ENCODE data around the gene JOSD1. TPM values are rescaled to one million over a fixed set of nuclear protein-coding genes. Genes with fewer than 3 reads are reported as not detected.

The JOSD1 gene
- total and polyA plus RNA-seq, 9 of the 15 experiments (the other 6 are each of a cell fraction or from before 2014, with no cell fraction given), result 8.9 to 39.1 (median 30.4) TPM

DNA sequence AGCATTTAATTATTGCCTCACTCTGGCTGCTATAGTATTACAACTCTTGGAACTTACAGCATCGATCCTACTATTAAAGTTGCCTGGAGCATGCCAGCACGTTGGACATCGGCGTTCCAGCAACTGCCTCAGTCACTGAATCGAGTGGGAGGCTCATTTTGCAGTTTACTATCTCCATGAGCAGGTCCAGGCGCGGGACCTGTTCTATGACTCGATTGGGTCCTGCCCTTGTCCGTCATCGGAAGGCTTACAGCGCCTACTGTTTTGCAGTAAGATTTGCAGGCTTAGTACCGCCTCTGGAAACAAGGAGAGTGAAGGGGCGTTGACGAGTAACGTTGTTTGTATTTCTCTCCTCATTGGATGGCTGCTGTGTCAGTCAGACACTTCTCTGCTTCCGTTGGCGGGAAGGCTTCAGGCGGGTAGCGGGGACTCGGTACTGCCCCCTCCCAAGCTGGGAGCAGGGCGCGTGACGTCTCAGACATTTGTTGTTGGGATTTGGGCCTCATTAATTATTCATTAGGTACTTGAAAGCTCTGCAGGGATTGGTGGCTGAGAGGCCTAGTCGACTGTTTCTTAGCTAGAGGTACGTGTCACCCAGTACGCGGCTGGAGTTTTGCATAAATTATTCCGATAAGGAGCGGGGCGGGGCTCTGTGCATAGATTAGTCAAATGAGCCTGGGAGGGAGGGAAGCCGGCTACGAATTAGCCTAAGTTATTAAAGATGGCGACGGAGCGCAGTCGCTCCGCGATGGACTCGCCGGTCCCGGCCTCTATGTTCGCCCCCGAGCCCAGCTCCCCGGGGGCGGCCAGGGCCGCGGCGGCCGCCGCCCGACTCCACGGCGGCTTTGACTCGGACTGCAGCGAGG lies 4.7 kb upstream of the JOSD1 start, which contains the start of gene GTPBP1 (continued):
- TF ChIP-seq TEAD4 (IDR thresholded peaks at IDR 0.05; ENCODE audit: low read length) (peak; percentile 38; the same call in 1 of the 2 replicates), TEAD4 (CRISPR knock-in tag; IDR thresholded peaks at IDR 0.05; ENCODE audit: borderline replicate concordance) (no peak), DPF2 (IDR thresholded peaks at IDR 0.05) (peak; percentile 63), ZZZ3 (IDR thresholded peaks at IDR 0.05) (no peak), TCF3 (CRISPR knock-in tag; IDR thresholded peaks at IDR 0.05) (peak; percentile 58), YY1 (IDR thresholded peaks at IDR 0.05; ENCODE audit: borderline replicate concordance in 1 of 3, control insufficient read depth in 1 of 3, extremely low read depth in 1 of 3, insufficient read depth in 3 of 3, insufficient read length in 1 of 3, insufficient replicate concordance in 2 of 3, low read depth in 1 of 3, low read length in 2 of 3) (peak; percentile 59 to 95 (median 90))
- TF ChIP-seq, protein P1, sequence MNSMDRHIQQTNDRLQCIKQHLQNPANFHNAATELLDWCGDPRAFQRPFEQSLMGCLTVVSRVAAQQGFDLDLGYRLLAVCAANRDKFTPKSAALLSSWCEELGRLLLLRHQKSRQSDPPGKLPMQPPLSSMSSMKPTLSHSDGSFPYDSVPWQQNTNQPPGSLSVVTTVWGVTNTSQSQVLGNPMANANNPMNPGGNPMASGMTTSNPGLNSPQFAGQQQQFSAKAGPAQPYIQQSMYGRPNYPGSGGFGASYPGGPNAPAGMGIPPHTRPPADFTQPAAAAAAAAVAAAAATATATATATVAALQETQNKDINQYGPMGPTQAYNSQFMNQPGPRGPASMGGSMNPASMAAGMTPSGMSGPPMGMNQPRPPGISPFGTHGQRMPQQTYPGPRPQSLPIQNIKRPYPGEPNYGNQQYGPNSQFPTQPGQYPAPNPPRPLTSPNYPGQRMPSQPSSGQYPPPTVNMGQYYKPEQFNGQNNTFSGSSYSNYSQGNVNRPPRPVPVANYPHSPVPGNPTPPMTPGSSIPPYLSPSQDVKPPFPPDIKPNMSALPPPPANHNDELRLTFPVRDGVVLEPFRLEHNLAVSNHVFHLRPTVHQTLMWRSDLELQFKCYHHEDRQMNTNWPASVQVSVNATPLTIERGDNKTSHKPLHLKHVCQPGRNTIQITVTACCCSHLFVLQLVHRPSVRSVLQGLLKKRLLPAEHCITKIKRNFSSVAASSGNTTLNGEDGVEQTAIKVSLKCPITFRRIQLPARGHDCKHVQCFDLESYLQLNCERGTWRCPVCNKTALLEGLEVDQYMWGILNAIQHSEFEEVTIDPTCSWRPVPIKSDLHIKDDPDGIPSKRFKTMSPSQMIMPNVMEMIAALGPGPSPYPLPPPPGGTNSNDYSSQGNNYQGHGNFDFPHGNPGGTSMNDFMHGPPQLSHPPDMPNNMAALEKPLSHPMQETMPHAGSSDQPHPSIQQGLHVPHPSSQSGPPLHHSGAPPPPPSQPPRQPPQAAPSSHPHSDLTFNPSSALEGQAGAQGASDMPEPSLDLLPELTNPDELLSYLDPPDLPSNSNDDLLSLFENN (IDR thresholded peaks at IDR 0.05; ENCODE audit: low read depth in 2 of 2, low read length in 2 of 2), result 0 out of 4 replicates have a peak, but pooled peaks of 1 of the 2 experiments have one; percentile 59
- TF ChIP-seq, protein P2, sequence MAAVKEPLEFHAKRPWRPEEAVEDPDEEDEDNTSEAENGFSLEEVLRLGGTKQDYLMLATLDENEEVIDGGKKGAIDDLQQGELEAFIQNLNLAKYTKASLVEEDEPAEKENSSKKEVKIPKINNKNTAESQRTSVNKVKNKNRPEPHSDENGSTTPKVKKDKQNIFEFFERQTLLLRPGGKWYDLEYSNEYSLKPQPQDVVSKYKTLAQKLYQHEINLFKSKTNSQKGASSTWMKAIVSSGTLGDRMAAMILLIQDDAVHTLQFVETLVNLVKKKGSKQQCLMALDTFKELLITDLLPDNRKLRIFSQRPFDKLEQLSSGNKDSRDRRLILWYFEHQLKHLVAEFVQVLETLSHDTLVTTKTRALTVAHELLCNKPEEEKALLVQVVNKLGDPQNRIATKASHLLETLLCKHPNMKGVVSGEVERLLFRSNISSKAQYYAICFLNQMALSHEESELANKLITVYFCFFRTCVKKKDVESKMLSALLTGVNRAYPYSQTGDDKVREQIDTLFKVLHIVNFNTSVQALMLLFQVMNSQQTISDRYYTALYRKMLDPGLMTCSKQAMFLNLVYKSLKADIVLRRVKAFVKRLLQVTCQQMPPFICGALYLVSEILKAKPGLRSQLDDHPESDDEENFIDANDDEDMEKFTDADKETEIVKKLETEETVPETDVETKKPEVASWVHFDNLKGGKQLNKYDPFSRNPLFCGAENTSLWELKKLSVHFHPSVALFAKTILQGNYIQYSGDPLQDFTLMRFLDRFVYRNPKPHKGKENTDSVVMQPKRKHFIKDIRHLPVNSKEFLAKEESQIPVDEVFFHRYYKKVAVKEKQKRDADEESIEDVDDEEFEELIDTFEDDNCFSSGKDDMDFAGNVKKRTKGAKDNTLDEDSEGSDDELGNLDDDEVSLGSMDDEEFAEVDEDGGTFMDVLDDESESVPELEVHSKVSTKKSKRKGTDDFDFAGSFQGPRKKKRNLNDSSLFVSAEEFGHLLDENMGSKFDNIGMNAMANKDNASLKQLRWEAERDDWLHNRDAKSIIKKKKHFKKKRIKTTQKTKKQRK (IDR thresholded peaks at IDR 0.05; ENCODE audit: borderline replicate concordance, low read depth, low read length), result peak; percentile 67
- TF ChIP-seq, protein P3, sequence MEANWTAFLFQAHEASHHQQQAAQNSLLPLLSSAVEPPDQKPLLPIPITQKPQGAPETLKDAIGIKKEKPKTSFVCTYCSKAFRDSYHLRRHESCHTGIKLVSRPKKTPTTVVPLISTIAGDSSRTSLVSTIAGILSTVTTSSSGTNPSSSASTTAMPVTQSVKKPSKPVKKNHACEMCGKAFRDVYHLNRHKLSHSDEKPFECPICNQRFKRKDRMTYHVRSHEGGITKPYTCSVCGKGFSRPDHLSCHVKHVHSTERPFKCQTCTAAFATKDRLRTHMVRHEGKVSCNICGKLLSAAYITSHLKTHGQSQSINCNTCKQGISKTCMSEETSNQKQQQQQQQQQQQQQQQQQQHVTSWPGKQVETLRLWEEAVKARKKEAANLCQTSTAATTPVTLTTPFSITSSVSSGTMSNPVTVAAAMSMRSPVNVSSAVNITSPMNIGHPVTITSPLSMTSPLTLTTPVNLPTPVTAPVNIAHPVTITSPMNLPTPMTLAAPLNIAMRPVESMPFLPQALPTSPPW (CRISPR knock-in tag; IDR thresholded peaks at IDR 0.05), result peak; percentile 85

Measured in K562 (cell line).